Sigmoid colon (tissue), 7 donors: ENCODE data around the gene OPCML. TPM values are rescaled to one million over a fixed set of nuclear protein-coding genes. Genes with fewer than 3 reads are reported as not detected.

Experiments used
- DNase-seq: peaks from one replicate; pipeline ENCODE4 v3.0.0-alpha.2; 2019
- H3K27ac ChIP-seq, 4 donors: fragments of 200-600 bp; sonication (generic); one replicate each; pipeline ENCODE4 v1.5.1; 2016 to 2019; ENCODE audit warnings: mild to moderate bottlenecking in 1 of 4
- H3K27me3 ChIP-seq, 3 donors: fragments of 200-600 bp; sonication (generic); one replicate each; pipeline ENCODE4 v1.5.1; 2019; ENCODE audit warnings: mild to moderate bottlenecking in 1 of 3
- H3K36me3 ChIP-seq, 4 donors: fragments of 200-600 bp; sonication (generic); one replicate each; pipeline ENCODE4 v1.5.1; 2016 to 2019
- H3K4me1 ChIP-seq, 4 donors: fragments of 200-600 bp; sonication (generic); one replicate each; pipeline ENCODE4 v1.5.1; 2017 to 2019
- H3K4me3 ChIP-seq, 4 donors: fragments of 200-600 bp; sonication (generic); one replicate each; pipeline ENCODE4 v1.5.1; 2017 to 2019; ENCODE audit warnings: mild to moderate bottlenecking in 2 of 4, moderate library complexity in 1 of 4
- H3K9me3 ChIP-seq, 4 donors: fragments of 200-600 bp in 3 of 4; sonication (generic) in 3 of 4; one replicate each; pipeline versions ENCODE4 v1.5.1 to v1.6.1; 2013 to 2019
- CTCF ChIP-seq, 4 experiments: fragments of 450-650 bp in 3 of 4; fragments of 200-600 bp in 1 of 4; IDR thresholded peaks; one replicate each; pipeline ENCODE4 v1.5.1; 2016 to 2019; ENCODE audit warnings: antibody characterized with exemption in 4 of 4, mild to moderate bottlenecking in 3 of 4, moderate library complexity in 2 of 4
- EP300 ChIP-seq, 4 donors: sonication (generic); formaldehyde crosslinking; IDR thresholded peaks; one replicate each; pipeline ENCODE4 v1.6.1; 2017; ENCODE audit warnings: antibody characterized with exemption in 4 of 4
- POLR2A ChIP-seq, 2 donors: fragments of 450-650 bp; IDR thresholded peaks; one replicate each; pipeline ENCODE4 v1.6.1; 2016; ENCODE audit warnings: antibody characterized with exemption in 2 of 2, mild to moderate bottlenecking in 2 of 2, moderate library complexity in 2 of 2
- POLR2AphosphoS5 ChIP-seq, 4 donors: sonication (generic); formaldehyde crosslinking; IDR thresholded peaks; one replicate each; pipeline ENCODE4 v1.6.1; 2017; ENCODE audit warnings: antibody characterized with exemption in 4 of 4
- WGBS, 2 donors: extraction: QIAGEN DNeasy Blood & Tissue Kit; methylation state at CpG; one replicate each; pipeline ENCODE4 v1.1.7; 2013; 5-methylcytosine and 5-hydroxymethylcytosine counted together
- intact Hi-C: fragments of 100-400 bp; cut with DNase I; formaldehyde crosslinking; loops from one replicate; pipeline ENCODE4 v1.15.1; 2023
- polyA plus RNA-seq, 3 donors: library from polyadenylated mRNA; stranded (reverse); fragments of 200-250 nt; gene quantifications; one replicate each; pipeline ENCODE4 v1.2.3, GENCODE V29; 2013
- total RNA-seq, 4 donors: library from RNA; depleted of rRNA; stranded (reverse); fragments of >200 nt; gene quantifications; one replicate each; pipeline ENCODE4 v1.1.0, GENCODE V29; 2016
- donor health status: healthy with polysubstance abuse.
- donor health status: Bipolar disorder and iron deficiency.
- donor health status: healthy.

Gene OPCML
- total and polyA plus RNA-seq, 7 donors, result under 0.01 to 0.14 (median 0.03) TPM; not detected in 4

DNA sequence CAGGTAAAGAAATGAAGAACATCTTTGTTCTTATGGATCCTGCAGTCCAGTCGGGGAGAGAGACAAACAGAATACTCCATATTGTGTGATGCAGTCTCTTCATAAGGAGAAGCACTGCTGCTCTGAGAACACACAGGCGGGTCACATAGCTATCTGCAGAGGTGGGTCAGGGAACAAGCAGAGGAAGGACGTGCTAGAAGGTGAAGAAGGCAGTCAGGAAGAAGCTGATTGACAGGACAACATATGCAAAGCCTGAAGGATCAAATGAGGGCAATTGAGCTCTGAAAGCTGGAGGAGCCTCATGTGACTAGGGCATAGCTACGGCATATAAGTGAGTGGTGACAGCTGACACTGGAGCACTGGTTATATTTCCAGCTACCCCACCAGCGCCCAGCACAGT is 122.5 kb downstream of the OPCML start:
- Histone ChIP-seq H3K36me3 (no peaks in the 10 kb centered on the region), H3K27ac (no peak overlapping the region), H3K4me1 (no peaks in the 10 kb centered on the region), H3K4me3 (no peak overlapping the region), H3K9me3 (no peaks in the 10 kb centered on the region), H3K27me3 (no peaks in the 10 kb centered on the region)
- intact Hi-C loops, result no loop called here
- TF ChIP-seq EP300 (IDR thresholded peaks at IDR 0.05), result no peak
- no peak for TF ChIP-seq CTCF (IDR thresholded peaks at IDR 0.05)
- no peak for TF ChIP-seq POLR2A (IDR thresholded peaks at IDR 0.05)
- DNase-seq, result no peak
- WGBS, 2 donors, result 65 to 73% methylated on average over 5 of the region's 5 CpGs

DNA sequence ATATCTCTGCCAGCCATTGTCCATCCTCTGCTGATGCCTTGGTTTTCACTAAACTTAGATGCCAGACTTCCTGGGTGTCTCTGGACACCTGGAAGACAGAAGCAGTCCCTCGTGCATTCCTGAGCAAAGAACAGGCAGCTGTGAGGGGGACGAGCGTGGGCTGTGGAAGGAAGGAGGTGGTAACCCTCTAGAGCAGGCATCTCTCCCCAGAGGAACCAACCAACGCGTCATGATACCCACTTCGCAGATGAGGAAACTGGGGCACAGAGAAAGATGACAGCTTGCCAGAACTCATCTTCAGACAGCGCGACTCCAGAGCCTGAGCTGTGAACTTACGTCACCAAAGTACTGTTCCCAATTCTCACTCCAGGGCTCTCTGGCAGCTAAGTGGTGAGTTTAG is 123.4 kb downstream of the OPCML start:
- no peak for DNase-seq
- intact Hi-C loops, result no loop called here
- Histone ChIP-seq H3K27me3 (no peaks in the 10 kb centered on the region), H3K4me1 (no peaks in the 10 kb centered on the region), H3K27ac (no peak overlapping the region), H3K9me3 (no peaks in the 10 kb centered on the region), H3K4me3 (no peak overlapping the region), H3K36me3 (no peaks in the 10 kb centered on the region)
- WGBS, 2 donors, result 85% methylated on average over 9 of the region's 9 CpGs
- TF ChIP-seq CTCF (IDR thresholded peaks at IDR 0.05), result no peak
- TF ChIP-seq EP300 (IDR thresholded peaks at IDR 0.05), result no peak
- no peak for TF ChIP-seq POLR2A (IDR thresholded peaks at IDR 0.05)
- no peak for TF ChIP-seq POLR2AphosphoS5 (IDR thresholded peaks at IDR 0.05)

DNA sequence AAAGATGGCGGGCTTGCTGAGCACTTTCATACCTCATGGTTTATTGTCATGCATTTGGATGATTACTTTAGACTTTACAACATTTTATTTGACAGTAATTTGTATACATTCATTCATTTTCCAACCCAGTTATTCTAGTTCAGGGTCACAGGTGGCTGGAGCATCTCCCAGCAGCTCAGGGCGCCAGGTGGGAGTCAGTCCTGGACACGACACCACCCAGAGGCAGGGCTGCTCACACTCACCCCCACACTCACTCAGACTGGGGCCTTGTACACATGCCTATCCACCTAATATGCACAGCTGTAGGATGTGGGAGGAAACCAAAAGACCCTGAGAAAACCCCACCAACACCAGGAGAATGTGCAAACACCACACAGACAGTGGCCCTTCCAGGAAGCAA is 123.9 kb downstream of the OPCML start:
- no peak overlapping the region for H3K4me3 ChIP-seq
- no peaks in the 10 kb centered on the region for H3K9me3 ChIP-seq
- no peak for DNase-seq
- TF ChIP-seq POLR2AphosphoS5 (IDR thresholded peaks at IDR 0.05), result no peak
- 77 to 88% methylated on average over 3 of the region's 3 CpGs for WGBS, 2 donors
- H3K4me1 ChIP-seq, result no peaks in the 10 kb centered on the region
- H3K27me3 ChIP-seq, result no peaks in the 10 kb centered on the region
- H3K27ac ChIP-seq, result no peak overlapping the region
- intact Hi-C loops, result no loop called here
- H3K36me3 ChIP-seq, result no peaks in the 10 kb centered on the region

- H3K4me1 ChIP-seq, result no peaks in the 10 kb centered on the region
- WGBS, 2 donors, result 81 to 86% methylated on average over 4 of the region's 4 CpGs
- no peaks in the 10 kb centered on the region for H3K36me3 ChIP-seq
These were observed 125.8 kb downstream of the OPCML start for GRCh38 chr11:133406489-133406888.

DNA sequence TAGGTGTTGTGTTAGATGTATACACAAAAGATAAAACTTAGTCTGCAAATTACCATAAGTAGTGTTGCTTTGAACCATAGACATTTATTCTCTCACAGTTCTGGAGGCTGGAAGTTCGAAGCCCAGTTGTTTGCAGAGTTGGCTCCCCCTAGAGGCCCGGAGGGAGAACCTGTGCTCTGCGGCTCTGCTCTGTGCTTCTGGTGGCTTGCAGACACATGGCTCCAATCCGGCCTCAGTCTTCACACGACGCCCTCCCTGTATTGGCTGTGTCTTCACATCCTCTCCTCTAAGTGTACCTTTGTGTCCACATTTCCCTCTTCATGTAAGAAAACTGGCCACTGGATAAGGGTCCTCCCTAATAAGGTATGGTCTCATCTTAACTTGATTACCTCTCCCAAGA is 128.4 kb downstream of the OPCML start:
- no peaks in the 10 kb centered on the region for H3K9me3 ChIP-seq
- TF ChIP-seq EP300 (IDR thresholded peaks at IDR 0.05), result no peak
- no peak for TF ChIP-seq POLR2A (IDR thresholded peaks at IDR 0.05)
- no peak for TF ChIP-seq POLR2AphosphoS5 (IDR thresholded peaks at IDR 0.05)
- no peak overlapping the region for H3K27ac ChIP-seq
- H3K4me3 ChIP-seq, result no peak overlapping the region
- H3K4me1 ChIP-seq, result no peaks in the 10 kb centered on the region
- no peak for DNase-seq
- intact Hi-C loops, result no loop called here
- no peaks in the 10 kb centered on the region for H3K36me3 ChIP-seq
- no peaks in the 10 kb centered on the region for H3K27me3 ChIP-seq
- WGBS, 2 donors, result 74 to 89% methylated on average over 6 of the region's 6 CpGs

More at GRCh38 chr11:133406489-133406888, 125.8 kb downstream of the OPCML start:
- DNase-seq, result no peak
- TF ChIP-seq POLR2A (IDR thresholded peaks at IDR 0.05) (no peak), EP300 (IDR thresholded peaks at IDR 0.05) (no peak)
- H3K9me3 ChIP-seq, result no peaks in the 10 kb centered on the region
- intact Hi-C loops, result no loop called here
- no peak overlapping the region for H3K4me3 ChIP-seq
- no peaks in the 10 kb centered on the region for H3K27me3 ChIP-seq
- H3K27ac ChIP-seq, result no peak overlapping the region

- Histone ChIP-seq H3K9me3 (no peaks in the 10 kb centered on the region), H3K27me3 (no peaks in the 10 kb centered on the region), H3K4me3 (no peak overlapping the region), H3K4me1 (no peaks in the 10 kb centered on the region), H3K36me3 (no peaks in the 10 kb centered on the region), H3K27ac (no peak overlapping the region)
- TF ChIP-seq POLR2AphosphoS5 (IDR thresholded peaks at IDR 0.05) (no peak), POLR2A (IDR thresholded peaks at IDR 0.05) (no peak), EP300 (IDR thresholded peaks at IDR 0.05) (no peak), CTCF (IDR thresholded peaks at IDR 0.05) (no peak)
- no peak for DNase-seq
- 86 to 94% methylated on average over 4 of the region's 4 CpGs for WGBS, 2 donors
- intact Hi-C loops, result no loop called here
These were observed 129.8 kb downstream of the OPCML start for GRCh38 chr11:133402551-133402950.
